Measurements from ENCODE around the gene PMPCA.
"Not testable (repeated sequence)": the region's sequence is repeated elsewhere in the genome, so short reads cannot be mapped to it uniquely, and the experiment has no call there.

Gene PMPCA

DNA sequence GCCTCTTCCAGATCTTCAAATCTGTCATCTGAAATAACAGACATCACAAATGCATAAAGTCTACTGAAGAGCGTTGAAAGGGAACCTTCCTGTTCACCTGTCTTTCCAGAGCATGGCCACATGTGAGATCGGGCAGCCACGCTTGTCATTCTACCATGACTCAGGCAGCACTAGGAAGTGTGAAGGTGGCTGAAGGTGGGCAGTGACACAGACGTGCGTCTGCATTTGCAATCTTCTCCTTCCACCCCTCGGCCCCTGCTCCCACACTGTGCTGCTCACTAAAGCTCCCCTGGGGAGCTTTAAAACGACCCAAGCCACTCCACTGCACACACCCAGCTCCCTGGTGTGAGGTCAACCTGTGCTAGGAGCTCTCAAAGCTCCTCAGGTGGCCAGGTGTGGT, 2.5 kb upstream of the PMPCA start:
- TF ChIP-seq ZNF274 (IDR thresholded peaks at IDR 0.05; ENCODE audit: low read depth, low read length) = no peak
- H3K4me3 ChIP-seq (ENCODE audit: low read length) = no peak overlapping the region

DNA sequence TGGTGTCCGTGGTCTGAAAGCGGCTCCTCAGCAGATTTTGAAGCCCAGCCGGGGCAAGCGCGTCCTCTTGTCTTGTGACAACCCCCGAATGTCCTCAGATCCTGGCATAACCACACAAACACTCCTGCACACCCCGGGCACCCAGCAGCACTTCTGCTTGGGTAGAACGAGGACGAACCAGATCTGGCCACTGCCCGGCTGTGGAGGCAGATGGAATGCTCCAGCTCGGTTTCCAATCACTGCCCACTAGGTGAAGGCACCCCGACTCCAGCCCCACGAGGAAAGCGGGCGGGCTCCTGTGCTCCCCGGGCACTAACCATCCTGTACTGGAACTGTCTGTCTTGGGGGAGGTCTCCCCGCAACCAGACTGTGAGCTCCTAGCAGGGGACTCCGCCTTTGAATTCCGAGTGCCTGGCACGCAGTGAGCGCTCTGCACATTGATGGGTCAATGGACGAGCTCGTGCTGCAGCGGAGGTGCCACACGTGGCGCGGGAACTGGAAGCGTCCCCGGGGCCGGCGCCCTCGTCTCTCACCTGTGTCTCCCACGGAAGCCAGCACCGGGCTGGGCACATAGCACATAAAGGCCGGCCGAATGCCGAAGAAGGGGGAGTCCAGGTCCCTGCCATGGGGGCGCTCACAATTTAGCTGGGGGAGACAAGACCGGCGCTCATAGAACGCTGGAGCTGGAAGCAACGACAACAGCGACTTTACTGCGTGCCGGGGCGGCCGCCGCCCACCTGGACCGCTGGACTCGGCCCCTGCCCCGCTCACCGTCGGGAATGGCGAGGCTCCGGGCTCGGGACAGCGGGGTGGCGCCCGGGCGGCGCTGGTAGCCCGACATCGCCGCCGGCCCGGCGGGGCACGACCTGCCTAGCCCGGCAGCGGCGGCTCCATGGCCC, 652 bp upstream of the PMPCA start:
- H3K4me3 ChIP-seq (ENCODE audit: low read length) = peak overlapping the region; percentile 75
- no peak for TF ChIP-seq ZNF274 (IDR thresholded peaks at IDR 0.05; ENCODE audit: low read depth, low read length)

DNA sequence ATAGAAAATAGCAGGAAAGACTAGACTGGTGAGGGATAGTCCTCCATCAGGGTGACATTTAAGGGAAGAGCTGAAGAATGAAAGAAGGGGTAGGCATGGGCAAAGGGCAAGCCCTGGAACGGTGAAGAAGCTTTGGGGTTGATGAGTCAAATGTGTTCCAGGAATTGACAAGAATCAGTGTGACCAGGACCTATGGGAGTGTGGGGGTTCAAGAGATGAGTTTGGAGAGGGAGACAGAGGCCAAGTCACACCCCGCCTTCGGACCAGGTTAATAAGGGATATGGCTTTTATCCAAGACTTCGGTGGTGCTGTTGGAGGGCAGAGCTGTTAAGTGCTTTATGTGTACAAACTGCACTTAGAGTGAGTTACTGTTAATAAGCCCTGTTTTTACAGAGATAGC, 920 bp downstream of the PMPCA start:
- peak overlapping the region; percentile 81 for H3K4me3 ChIP-seq (ENCODE audit: low read length)

DNA sequence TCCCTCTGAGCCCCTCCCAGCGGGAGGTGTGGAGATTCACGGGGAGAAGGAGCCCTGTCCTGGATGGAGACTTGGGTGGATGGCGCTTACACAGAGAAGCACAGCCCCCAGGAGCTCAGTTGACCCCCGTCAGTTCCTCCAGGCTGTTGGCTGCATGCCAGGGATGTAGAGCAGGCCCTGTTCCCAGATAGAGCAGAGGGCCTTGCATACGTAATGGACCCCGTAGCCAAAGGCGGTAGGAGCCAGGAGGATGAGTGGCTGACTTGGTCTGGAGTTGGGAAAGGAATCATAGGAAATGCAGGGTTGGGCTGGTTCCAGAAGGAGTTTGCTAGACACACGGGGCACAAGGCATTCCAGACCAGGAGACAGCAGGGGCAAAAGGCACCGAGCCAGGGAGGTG, 2.5 kb downstream of the PMPCA start:
- no peak for TF ChIP-seq ZNF274 (IDR thresholded peaks at IDR 0.05; ENCODE audit: low read depth, low read length)
- no peak overlapping the region for H3K4me3 ChIP-seq (ENCODE audit: low read length)

More for the DNA sequence above, 920 bp downstream of the PMPCA start:
- no peak for TF ChIP-seq ZNF274 (IDR thresholded peaks at IDR 0.05; ENCODE audit: low read depth, low read length)

DNA sequence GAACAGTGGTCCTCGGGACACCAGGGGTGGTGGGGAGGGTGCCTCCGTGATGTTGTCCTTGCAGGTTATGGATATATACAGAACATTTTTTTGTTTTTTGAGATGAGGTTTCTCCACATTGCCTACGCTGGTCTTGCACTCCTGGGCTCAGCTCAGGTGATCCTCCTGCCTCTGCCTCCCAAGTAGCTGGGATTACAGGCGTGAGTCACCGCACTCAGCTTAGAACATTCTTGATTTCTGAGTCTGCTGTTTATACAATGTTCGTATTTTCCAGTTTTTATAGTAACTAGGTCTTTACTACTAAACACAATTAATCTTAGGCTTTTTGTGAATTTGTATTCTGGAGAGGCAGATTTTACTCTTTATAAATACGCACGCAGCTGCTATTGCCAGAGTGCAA, 6.0 kb downstream of the PMPCA start:
- no peak overlapping the region for H3K4me3 ChIP-seq (ENCODE audit: low read length)
- TF ChIP-seq ZNF274 (IDR thresholded peaks at IDR 0.05; ENCODE audit: low read depth, low read length) = no peak

DNA sequence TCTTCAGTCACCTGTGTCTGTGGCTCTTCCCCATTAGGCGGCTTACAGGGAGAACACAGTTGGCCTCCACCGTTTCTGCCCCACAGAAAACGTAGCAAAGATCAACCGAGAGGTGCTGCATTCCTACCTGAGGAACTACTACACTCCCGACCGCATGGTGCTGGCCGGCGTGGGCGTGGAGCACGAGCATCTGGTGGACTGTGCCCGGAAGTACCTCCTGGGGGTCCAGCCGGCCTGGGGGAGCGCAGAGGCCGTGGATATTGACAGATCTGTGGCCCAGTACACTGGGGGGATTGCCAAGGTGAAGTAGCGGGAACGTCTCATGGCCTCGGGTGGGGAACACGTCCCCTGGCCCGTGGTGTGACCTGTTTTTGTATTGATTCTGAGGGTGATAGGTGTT, 6.5 kb downstream of the PMPCA start:
- no peak overlapping the region for H3K4me3 ChIP-seq (ENCODE audit: low read length)
- no peak for TF ChIP-seq ZNF274 (IDR thresholded peaks at IDR 0.05; ENCODE audit: low read depth, low read length)

DNA sequence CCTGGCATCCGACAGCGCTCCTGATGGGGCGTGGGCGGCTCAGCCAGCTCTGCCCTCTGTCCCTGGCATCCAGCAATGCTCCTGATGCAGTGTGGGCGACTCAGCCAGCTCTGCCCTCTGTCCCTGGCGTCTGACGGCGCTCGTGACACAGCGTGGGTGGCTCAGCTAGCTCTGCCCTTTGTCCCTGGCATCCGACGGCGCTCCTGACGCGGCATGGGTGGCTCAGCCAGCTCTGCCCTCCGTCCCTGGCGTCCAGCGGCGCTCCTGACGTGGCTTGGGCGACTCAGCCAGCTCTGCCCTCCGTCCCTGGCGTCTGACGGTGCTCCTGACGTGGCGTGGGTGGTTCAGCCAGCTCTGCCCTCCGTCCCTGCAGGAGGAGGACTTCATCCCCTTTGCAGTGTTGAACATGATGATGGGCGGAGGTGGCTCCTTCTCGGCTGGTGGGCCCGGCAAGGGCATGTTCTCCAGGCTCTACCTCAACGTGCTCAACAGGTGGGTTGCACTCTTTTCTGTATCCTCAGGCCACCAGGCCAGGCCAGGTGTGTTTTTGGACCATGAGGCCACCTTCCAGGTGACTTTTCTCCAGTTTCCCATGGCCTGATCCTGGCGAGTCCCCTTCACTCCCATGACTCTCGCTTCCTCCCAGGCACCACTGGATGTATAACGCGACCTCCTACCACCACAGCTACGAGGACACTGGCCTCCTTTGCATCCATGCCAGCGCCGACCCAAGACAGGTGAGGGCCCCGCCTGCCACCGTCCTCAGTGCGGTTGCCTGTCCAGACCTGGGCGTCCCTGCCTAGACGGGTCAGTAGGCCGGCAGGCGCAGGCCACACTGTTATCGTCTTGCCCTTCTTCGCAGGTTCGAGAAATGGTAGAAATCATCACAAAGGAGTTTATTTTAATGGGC, 8.0 kb downstream of the PMPCA start:
- H3K4me3 ChIP-seq (ENCODE audit: low read length) = no peak overlapping the region

DNA sequence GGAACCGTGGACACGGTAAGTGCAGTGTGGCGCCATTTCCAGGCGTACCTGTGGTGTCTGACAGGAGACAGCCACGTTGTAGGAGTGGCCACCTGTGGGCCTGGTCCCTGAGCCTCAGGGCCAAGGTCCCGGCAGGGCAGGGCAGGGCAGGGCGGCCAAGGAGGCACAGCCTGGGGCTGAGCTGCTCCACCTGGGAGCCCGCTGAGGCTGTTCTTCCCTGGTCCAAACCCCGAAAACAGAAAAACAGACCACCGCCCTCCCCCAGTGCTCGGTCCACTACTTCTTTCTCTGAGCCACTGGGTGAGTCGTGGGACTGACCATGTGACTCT, 8.6 kb downstream of the PMPCA start:
- no peak for TF ChIP-seq ZNF274 (IDR thresholded peaks at IDR 0.05; ENCODE audit: low read depth, low read length)
- no peak overlapping the region for H3K4me3 ChIP-seq (ENCODE audit: low read length)

More for the DNA sequence above, 8.0 kb downstream of the PMPCA start:
- no peak for TF ChIP-seq ZNF274 (IDR thresholded peaks at IDR 0.05; ENCODE audit: low read depth, low read length)

DNA sequence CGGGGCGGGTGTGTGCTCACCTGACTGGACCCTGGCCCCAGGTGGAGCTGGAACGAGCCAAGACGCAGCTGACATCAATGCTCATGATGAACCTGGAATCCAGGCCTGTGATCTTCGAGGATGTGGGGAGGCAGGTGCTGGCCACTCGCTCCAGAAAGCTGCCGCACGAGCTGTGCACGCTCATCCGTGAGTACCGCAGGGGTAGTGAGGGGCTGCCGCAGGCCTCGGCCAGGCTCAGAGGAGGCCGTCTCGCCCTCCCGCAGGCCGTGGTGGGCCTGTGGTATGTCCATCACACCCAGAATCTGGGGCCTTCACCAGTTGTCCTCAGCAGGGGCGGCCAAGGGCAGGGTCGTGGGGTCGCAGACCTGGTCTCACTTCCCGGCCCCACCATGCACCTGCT, 11.3 kb downstream of the PMPCA start:
- no peak for TF ChIP-seq ZNF274 (IDR thresholded peaks at IDR 0.05; ENCODE audit: low read depth, low read length)
- no peak overlapping the region for H3K4me3 ChIP-seq (ENCODE audit: low read length)

DNA sequence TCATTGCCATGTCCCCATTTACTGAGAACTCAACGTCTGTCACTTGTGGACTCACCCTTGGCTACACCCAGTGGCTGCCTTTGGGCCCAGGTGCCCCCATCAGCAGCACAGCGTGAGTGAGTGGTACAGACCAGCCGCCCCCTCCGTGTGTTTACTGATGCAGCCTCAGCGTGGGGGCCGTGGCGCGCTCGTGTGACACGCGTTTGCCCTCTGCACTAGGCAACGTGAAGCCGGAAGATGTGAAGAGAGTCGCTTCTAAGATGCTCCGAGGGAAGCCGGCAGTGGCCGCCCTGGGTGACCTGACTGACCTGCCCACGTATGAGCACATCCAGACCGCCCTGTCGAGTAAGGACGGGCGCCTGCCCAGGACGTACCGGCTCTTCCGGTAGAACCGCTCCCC, 12.4 kb downstream of the PMPCA start:
- TF ChIP-seq ZNF274 (IDR thresholded peaks at IDR 0.05; ENCODE audit: low read depth, low read length) = no peak
- no peak overlapping the region for H3K4me3 ChIP-seq (ENCODE audit: low read length)

DNA sequence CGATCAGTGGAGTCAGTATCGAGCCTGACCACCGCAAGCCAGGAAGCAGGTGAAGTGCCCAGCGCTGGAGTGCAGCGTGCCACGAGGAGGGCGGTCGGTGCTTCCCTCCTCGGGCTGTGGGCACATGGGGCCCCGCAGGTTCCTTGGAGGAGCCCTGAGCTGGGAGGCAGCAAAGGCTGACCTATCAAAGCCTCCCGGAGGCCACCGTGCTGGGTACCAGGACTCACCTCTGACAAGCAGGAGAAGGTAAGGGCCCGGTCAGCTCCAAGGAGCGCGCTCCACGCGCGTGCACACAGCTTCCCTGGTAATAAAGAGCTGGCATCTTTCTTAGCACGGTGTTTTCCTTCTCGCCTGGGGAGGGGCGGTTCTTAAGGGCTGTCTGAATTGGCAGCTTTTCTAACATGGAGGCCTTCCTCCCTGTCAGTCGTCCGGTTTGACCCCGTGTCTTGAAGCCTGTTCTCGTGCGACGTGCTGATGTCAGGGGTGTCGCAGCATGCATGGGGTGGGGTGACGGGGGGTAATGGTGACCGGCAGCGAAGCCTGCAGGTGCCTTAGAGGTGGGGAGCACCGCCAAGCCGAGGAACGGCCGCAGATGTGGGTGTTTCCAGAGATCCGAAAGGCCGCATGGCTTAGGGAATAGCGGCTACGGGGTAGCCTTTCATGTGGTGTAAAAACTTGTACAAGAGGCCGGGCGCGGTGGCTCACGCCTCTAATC, 13.1 kb downstream of the PMPCA start:
- no peak for TF ChIP-seq ZNF274 (IDR thresholded peaks at IDR 0.05; ENCODE audit: low read depth, low read length)
- no peak overlapping the region for H3K4me3 ChIP-seq (ENCODE audit: low read length)

DNA sequence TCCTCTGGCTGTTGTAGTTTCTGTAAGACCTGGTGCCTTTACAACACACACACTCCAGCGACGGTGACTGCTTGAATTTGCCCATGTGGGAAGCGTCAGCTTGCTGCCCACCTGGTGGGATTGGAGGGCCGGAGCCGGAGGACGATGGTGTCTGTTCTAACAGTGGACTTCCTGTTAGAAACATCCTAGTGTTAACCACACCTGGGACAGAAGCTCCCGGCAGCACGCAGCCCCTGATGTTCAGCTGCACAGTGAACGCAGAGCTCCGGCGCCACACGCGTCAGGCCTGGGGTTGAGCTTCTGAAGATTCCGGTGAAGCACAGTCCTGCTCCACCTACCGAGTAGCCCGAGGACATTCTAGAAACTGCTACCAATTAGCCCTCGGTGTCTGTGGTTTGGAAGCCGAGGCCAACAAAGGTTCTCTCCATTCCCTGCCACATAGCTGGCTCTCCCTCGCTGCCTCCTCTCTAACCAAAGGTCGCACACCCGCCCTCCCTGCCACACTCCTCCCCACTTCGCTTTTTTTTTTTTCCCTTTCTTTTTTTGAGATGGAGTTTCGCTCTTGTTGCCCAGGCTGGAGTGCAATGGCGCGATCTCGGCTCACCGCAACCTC, 14.4 kb downstream of the PMPCA start:
- no peak for TF ChIP-seq ZNF274 (IDR thresholded peaks at IDR 0.05; ENCODE audit: low read depth, low read length)
- H3K4me3 ChIP-seq (ENCODE audit: low read length) = no peak overlapping the region

DNA sequence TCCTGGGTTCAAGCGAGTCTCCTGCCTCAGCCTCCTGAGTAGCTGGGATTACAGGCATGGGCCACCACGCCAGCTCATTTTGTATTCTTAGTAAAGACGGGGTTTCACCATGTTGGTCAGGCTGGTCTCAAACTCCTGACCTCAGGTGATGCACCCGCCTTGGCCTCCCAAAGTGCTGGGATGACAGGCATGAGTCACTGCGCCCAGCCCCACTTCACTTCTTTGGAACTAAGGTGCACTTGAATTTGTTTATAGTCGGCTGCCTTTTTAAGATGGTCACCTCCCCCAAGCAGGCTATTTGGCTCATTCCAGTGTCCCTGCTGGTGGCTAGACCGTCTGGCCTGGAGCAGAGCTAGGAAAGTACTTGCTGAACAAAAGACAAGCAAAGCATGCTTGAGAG, 14.9 kb downstream of the PMPCA start:
- H3K4me3 ChIP-seq (ENCODE audit: low read length) = not testable (repeated sequence)

DNA sequence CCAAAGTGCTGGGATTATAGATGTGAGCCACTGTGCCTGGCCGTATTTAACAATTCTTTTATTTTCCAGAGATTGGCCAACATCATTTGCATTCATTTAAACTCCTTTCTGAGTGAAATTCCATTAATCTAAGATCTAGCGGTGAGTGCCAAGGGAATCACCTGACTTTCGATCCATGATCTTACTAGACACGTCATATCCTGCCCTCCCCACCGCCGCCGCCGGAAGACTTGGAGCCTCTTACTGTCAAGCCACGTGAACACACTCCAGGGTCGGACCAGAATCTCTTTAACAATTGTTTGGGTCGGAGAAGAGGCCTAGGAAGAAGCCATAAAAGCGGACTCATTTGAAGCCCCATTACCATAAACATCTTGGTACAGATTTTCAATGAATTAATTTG, 16.3 kb downstream of the PMPCA start:
- H3K4me3 ChIP-seq (ENCODE audit: low read length) = no peak overlapping the region
- no peak for TF ChIP-seq ZNF274 (IDR thresholded peaks at IDR 0.05; ENCODE audit: low read depth, low read length)
